ENCODE data around the gene DTL.

Gene DTL

GRCh38 chr1:212035835-212036605, 472 bp downstream of the DTL start:
- DNase-seq (ENCODE audit: low read depth in 1 of 2, low spot score in 1 of 2): no peak

- DNase-seq (ENCODE audit: low read depth in 1 of 2, low spot score in 1 of 2): no peak
These were observed 2.4 kb downstream of the DTL start for GRCh38 chr1:212037900-212038299.

- no peak for DNase-seq (ENCODE audit: low read depth in 1 of 2, low spot score in 1 of 2)
These were observed 4.1 kb downstream of the DTL start for GRCh38 chr1:212039622-212040021.

GRCh38 chr1:212040629-212041412, 5.3 kb downstream of the DTL start:
- DNase-seq (ENCODE audit: low read depth in 1 of 2, low spot score in 1 of 2): no peak

DNA sequence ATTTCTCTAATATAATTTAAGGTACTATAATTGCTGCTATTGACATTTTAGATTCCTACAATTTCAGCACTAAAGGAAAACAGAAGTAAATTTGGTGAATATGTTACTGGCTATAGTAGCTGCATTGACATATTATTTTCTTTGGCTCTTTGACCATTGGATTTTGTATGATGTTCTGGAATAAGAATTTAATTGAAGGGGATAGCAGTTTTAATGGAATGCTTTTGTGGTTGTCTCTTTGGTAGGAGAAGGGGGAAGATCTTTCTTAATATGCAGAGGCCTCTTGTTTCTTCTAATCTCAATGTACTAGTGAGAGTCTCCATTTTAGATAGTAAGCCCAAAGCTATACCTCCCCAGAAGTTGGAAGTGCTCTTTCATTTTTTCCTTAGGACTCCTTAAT, 6.9 kb downstream of the DTL start:
- DNase-seq (ENCODE audit: low read depth in 1 of 2, low spot score in 1 of 2): no peak

GRCh38 chr1:212044851-212045250, 9.3 kb downstream of the DTL start:
- DNase-seq (ENCODE audit: low read depth in 1 of 2, low spot score in 1 of 2): no peak

DNA sequence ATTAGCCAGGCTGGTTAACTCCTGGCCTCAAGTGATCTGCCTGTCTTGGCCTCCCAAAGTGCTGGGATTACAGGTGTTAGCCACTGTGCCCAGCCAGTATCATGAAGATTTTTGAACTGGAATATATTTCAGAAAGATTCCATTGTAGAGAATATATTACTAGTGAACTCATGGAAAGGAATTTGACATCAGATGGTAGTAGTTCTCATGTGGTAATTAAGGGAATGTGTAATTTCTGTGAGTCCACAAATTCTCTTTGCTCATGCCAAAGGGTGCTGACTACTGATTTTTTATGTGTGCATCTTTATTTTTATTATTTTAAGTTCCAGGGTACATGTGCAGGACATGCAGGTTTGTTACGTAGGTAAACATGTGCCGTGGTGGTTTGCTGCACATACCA, 10.4 kb downstream of the DTL start:
- DNase-seq (ENCODE audit: low read depth in 1 of 2, low spot score in 1 of 2): no peak

GRCh38 chr1:212053993-212054392, 18.4 kb downstream of the DTL start:
- no peak for DNase-seq (ENCODE audit: low read depth in 1 of 2, low spot score in 1 of 2)

GRCh38 chr1:212055333-212055732, 19.8 kb downstream of the DTL start:
- DNase-seq (ENCODE audit: low read depth in 1 of 2, low spot score in 1 of 2): no peak

- no peak for DNase-seq (ENCODE audit: low read depth in 1 of 2, low spot score in 1 of 2)
These were observed 25.3 kb downstream of the DTL start for GRCh38 chr1:212060632-212061472.

GRCh38 chr1:212062832-212063438, 27.4 kb downstream of the DTL start:
- DNase-seq (ENCODE audit: low read depth in 1 of 2, low spot score in 1 of 2): no peak

DNA sequence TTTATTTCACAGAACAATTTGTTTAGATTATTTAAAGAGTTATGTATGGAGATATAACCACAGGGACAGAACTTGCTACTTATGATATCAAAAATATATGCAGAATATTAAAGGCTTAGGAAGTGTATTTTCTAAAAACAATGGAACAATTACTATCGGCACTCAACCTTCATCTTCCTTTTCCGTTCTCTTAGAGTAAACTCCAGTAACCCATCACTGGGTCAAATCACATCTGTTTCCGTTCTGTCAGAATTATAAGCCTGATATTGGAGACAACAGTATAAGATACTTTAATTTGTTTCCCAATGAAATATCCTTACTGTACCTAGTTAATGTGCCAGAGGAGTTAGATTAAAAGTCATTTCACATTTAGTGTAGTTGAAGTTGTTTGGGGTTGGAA, 32.2 kb downstream of the DTL start:
- DNase-seq (ENCODE audit: low read depth in 1 of 2, low spot score in 1 of 2): no peak

DNA sequence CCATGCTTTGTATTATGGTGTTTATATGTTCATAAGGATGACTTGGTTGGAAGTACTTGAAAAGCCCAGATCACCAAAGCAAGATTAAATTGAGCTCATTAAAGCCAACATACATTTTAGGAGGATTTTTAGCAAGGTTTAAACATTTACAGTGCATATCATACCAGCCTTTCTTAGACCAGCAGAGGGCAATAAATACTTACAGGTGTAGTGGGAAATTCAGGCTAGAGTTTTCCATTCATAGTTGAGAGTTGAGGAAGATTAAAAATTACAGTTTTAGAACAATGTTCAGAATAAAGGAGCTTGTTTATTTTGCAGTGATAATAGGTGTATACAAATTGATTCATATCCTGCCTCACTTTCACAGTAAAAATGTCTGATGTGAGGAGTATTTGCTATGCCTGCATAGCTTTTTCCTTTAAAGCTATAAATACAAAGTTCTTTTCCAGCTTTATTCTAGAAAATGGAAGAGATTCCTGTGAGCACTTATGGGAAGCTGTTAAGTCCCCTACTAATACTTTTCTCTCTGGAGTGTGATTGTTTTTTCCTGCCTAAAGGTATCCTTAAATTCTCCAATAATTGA, 35.3 kb downstream of the DTL start:
- no peak for DNase-seq (ENCODE audit: low read depth in 1 of 2, low spot score in 1 of 2)

- no peak for DNase-seq (ENCODE audit: low read depth in 1 of 2, low spot score in 1 of 2)
These were observed 36.5 kb downstream of the DTL start for GRCh38 chr1:212072047-212072446.

DNA sequence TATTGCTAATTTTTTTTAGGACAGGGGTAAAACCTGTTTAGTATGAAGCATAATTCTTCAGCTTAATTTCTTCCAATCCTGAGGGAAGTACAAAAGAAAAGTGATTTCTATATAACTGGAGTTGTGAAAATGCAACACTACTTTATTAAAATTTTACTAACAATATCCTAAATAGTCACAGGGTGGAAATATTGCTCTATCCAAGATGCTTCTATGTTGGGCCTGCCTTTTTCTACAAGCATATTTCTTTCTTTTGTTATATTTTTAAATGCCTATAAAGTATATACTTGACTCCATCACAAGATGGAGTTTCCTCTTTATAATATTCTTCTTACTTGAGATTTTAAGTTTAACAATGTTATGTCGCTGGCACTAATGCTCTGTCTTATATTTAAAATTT, 37.9 kb downstream of the DTL start:
- DNase-seq (ENCODE audit: low read depth in 1 of 2, low spot score in 1 of 2): no peak

DNA sequence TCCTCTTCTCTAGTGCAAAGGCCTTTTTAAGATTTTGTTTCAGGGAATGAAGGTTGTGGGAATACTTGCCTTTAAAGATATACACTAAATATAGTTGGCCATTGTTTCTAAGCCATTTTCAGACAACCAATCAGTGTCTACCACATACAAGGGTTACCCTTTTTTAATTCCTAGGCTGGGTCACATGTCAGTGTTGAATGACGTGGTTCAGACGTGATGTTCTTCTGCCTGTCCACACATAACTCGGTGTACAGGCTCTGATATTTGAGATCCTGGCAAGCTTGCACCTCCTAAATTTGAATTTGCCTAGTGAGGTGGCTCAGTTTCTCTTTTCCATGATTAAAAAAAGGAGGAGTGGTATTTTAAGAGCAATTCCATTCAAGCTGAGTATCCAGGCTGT, 38.8 kb downstream of the DTL start:
- DNase-seq (ENCODE audit: low read depth in 1 of 2, low spot score in 1 of 2): no peak

GRCh38 chr1:212074856-212075255, 39.3 kb downstream of the DTL start:
- no peak for DNase-seq (ENCODE audit: low read depth in 1 of 2, low spot score in 1 of 2)

DNA sequence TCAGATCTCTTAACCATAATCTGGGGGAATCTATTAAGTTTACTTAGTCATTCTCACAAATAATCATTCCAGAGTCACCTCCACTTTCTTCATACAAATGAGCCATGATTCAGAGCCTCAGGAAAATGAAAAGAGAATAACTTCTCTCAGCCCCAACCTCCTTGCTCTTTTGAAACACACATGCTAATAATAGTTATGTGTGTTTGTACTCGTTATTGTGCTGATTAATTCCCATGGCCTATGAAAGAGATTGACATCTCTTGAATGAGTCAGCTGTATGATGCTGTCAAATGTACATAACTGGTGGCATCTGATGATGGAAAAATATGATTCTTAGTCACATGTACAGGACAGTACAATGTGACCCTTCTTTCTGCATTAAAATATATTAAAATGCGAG, 41.5 kb downstream of the DTL start:
- DNase-seq (ENCODE audit: low read depth in 1 of 2, low spot score in 1 of 2): no peak

DNA sequence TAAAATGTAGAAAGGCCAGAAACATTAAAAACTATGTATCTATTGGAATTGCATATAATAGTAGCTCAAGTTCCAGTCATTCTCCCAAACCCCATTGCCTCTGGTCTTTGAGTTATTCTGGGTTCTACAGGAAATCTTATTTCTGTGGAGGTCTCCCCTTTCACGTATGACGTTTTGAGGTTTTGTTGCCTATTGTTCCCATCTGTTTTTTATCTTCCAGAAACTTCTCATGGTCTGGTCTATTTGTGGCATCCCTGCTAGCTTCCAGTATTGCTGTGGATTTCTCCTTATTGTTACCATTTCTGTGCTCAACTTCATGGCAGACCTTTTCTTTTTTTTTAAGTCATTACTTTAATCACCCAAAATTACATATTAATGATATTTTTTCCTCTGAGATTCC, 43.3 kb downstream of the DTL start:
- DNase-seq (ENCODE audit: low read depth in 1 of 2, low spot score in 1 of 2): no peak

GRCh38 chr1:212082765-212083406, 47.3 kb downstream of the DTL start:
- DNase-seq (ENCODE audit: low read depth in 1 of 2, low spot score in 1 of 2): no peak
